GM18526 (cell line): ENCODE measurements around the gene GRHPR.

ENCODE experiments used
- POLR2A ChIP-seq: IDR thresholded peaks from 3 replicates; pipeline ENCODE4 v1.6.1; 2011; ENCODE audit not compliant: insufficient read length; ENCODE audit errors: extremely low read depth

Gene GRHPR

GRCh38 chr9:37449862-37450632, 27.6 kb downstream of the GRHPR start:
- TF ChIP-seq POLR2A = no peak

DNA sequence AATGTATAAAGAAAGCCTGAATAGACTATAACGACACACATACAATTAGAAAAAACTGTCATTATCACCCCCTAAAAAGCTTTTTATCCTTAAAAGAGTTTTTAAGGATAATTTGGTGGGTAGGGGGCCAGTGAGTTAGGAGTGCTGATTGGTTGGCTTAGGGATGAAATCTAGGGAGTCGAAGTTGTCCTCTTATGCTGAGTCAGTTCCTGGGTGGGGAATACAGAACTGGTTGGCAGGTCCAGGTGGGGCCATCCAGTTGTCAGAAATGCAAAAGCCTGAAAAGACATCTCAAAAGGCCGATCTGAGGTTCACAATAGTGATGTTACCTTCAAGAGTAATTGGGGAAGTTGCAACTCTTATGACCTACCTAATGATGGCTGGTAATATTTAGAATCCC, 29.1 kb downstream of the GRHPR start:
- TF ChIP-seq POLR2A = no peak

DNA sequence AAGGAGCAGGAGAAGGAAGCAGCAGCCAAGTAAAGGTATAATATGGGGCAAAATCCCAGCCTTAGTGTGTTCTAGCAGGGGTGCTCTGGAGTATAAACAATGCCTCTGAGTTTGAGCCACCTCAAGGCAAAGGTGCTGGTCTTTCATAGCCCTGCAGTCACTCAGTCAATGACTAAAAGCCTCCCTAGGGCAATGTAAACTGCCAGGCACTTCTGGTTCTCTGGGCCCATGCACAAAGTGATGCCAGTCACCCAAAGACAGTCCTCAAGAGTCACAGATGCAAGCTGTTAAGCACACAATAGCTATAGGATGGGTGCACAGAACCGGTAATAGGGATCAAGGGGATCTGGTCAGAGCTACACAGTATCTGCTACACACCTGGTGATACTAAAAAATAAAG, 30.1 kb downstream of the GRHPR start:
- no peak for TF ChIP-seq POLR2A

- no peak for TF ChIP-seq POLR2A
Measured at GRCh38 chr9:37453827-37454226, 31.3 kb downstream of the GRHPR start.

GRCh38 chr9:37454238-37454637, 31.7 kb downstream of the GRHPR start:
- no peak for TF ChIP-seq POLR2A

GRCh38 chr9:37455884-37456647, 33.6 kb downstream of the GRHPR start:
- no peak for TF ChIP-seq POLR2A

- no peak for TF ChIP-seq POLR2A
Measured at GRCh38 chr9:37456817-37457216, 34.3 kb downstream of the GRHPR start.

DNA sequence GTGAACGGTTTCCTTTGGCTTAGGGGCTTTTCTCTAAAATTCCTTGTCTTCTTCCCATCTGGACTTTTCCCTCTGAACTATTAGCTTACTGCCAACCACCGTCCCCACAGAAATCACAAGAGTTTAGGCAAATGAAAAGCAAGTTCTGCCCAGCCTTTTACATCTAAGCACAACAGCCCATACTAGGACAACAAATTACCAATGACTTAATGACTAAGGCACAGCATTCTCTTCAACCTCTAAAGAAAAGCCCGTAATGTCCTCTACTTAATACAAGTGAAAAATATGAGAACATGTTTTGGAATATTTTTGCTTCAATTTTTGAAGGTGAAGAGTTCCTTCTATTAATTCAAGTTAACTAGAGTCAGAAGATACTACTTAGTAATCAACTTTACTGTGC, 41.5 kb downstream of the GRHPR start:
- no peak for TF ChIP-seq POLR2A

DNA sequence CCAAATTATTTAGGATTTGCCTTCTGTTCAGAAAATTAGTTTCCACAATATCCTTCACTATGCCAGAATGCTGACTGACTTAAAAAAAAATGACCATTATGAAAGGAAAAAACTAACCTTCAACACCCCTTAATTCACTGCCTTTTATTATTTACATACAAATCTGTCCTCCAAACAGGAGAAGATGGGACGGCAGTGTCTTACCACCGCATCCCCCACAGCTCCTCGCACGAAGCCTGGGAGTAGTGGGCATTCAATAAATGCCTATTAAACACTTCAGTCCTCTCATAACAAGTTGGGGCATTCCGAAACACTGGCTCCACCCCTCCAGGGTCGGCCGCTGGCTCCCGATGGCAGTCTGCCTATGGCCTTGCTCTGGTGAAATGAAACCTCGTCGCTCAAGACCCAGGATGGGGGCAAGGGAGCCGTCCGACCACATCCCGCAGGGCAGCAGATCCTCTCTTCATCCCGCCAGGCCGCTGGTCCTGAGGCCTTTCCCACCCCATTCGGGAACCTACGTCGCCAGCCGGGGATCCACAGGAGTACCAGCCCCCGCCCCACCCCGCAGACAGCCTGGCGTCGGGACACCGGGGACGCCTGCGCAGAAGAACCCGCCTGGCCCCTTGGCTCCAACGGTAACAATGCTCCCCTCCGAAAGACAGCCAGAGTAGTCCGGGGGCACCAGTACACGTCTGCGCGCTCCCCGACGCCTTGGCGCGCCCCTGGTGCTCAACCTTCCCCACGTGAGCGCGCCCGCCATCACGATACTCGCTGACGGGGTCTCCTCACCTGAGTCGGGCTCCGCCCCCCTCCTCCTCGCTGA, 42.1 kb downstream of the GRHPR start:
- TF ChIP-seq POLR2A = peak; percentile 51

- peak; percentile 33 for TF ChIP-seq POLR2A
Measured at GRCh38 chr9:37465249-37466036, 42.9 kb downstream of the GRHPR start, which contains the start of gene ZBTB5. Gene ZBTB5, minus strand, starts transcription at chr9:37465450. Its CDS starts 22,899 bp downstream, at chr9:37442551.

- no peak for TF ChIP-seq POLR2A
Measured at GRCh38 chr9:37466037-37466709, 43.7 kb downstream of the GRHPR start.

GRCh38 chr9:37468620-37469019, 46.1 kb downstream of the GRHPR start:
- no peak for TF ChIP-seq POLR2A

- TF ChIP-seq POLR2A = no peak
Measured at GRCh38 chr9:37471942-37472684, 49.6 kb downstream of the GRHPR start.

DNA sequence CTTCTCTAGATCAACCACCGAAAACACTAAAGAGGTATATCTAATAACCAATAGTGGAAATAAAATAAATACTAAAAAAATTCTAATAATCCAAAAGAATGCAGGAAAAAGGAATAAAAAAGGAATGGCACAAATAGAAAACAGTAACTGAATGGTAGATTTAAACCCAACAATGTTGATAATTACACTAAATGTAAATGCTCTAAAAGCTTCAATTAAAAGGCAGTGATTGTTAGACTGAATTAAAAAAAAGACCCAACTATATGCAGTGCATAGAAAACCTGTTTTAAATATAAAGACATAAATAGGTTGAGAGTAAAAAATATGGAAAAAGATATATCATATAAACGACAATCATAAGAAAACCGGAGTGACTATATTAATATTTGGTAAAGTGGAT, 51.9 kb downstream of the GRHPR start:
- TF ChIP-seq POLR2A = no peak

DNA sequence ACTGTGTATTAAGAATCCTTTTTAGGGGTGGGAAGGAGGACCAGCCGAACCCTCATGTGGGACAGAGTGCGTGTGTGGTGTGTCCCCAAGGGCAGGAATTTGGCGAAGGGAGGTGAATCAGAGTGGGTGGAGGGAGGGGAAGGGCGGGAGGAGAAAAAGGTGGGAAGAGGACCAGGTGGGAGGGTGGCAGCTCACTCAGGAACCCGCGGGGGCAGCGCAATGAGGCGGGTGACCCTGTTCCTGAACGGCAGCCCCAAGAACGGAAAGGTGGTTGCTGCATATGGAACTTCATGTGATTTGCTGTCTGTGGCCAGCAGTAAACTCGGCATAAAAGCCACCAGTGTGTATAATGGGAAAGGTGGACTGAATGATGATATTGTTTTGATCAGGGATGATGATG, 54.4 kb downstream of the GRHPR start:
- TF ChIP-seq POLR2A = no peak
